NB4 (cell line): Measurements from ENCODE around the gene ZNF787.

Source experiments
- DNase-seq: peaks from one replicate; pipeline ENCODE4 v3.0.0; 2010; ENCODE audit warnings: low read depth
- H3K4me3 ChIP-seq: one replicate; pipeline ENCODE4 v1.5.1; 2011; ENCODE audit warnings: mild to moderate bottlenecking, low read depth, low read length, moderate library complexity
- MYC ChIP-seq: IDR thresholded peaks from 2 replicates; pipeline ENCODE4 v1.6.1; 2011; ENCODE audit warnings: low read depth, low read length
- POLR2A ChIP-seq: IDR thresholded peaks from 2 replicates; pipeline ENCODE4 v1.6.1; 2011; ENCODE audit warnings: mild to moderate bottlenecking; ENCODE audit not compliant: insufficient read length; ENCODE audit errors: extremely low read depth
- TF ChIP-seq, protein P1 (sequence below): IDR thresholded peaks from one replicate; pipeline ENCODE4 v1.5.1; 2012; ENCODE audit warnings: low read depth, low read length
- TF ChIP-seq, protein P2 (sequence below): IDR thresholded peaks from 2 replicates; pipeline ENCODE4 v1.6.1; 2011; ENCODE audit warnings: low read depth, low read length

The ZNF787 gene

DNA sequence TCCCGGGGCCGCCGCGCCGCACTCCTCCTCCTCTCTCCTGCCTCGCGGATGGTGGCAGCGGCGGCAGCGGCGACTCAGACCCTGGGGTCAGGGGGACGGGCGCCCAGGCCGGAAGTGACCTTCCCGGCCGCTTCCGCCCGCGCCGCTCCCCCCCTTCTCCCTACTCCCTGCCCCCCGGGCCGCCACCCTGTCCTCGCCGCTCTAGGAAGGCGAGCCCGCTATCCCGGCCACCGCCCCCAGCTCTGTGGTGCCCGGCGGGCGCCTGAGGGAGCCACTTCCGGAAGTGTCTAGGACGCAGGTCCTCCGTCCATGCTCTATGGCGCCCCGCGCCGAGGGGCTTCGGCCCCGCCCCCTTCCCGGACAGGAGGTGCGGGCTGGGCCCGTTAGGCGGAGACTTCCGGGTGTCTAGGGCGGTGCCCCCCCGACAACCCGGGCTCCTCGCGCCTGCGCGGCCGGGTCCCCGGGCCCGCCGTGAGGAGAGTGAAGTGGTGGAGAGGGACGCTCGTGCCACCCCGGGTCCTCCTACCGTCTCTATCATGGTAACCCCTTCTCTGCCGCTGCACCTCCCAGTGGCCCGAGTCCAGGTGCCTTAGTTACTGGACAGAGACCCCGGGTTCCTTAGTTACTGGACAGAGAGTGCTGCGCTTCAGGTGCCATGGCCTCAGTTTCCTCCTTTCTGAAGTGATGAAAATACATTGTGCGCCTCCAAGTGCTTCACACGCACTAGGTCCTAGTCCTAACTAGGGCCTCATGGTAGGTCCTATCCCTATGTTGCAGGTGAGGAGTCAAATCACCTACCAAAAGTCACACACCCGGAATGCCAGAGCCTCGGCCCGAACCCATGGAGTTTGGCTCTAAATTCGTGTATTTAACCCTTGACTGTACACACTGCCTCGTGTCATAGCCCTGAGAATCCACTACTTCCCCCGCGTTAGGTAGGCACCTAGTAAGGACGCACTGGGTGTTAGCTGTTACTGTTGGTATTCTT lies at the start of gene ZNF787:
TSS of gene ZNF787 (minus strand) at position 116 of the 988 bp plus-strand sequence. CDS start 18,078 bp downstream, outside the sequence.
- peak; percentile 95 for DNase-seq
- peak within 1 kb of the TSS; percentile 88 for H3K4me3 ChIP-seq
- TF ChIP-seq, protein P1, sequence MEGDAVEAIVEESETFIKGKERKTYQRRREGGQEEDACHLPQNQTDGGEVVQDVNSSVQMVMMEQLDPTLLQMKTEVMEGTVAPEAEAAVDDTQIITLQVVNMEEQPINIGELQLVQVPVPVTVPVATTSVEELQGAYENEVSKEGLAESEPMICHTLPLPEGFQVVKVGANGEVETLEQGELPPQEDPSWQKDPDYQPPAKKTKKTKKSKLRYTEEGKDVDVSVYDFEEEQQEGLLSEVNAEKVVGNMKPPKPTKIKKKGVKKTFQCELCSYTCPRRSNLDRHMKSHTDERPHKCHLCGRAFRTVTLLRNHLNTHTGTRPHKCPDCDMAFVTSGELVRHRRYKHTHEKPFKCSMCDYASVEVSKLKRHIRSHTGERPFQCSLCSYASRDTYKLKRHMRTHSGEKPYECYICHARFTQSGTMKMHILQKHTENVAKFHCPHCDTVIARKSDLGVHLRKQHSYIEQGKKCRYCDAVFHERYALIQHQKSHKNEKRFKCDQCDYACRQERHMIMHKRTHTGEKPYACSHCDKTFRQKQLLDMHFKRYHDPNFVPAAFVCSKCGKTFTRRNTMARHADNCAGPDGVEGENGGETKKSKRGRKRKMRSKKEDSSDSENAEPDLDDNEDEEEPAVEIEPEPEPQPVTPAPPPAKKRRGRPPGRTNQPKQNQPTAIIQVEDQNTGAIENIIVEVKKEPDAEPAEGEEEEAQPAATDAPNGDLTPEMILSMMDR = no peak
- TF ChIP-seq, protein P2, sequence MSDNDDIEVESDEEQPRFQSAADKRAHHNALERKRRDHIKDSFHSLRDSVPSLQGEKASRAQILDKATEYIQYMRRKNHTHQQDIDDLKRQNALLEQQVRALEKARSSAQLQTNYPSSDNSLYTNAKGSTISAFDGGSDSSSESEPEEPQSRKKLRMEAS = no peak; the same call in 1 of the 2 replicates
- TF ChIP-seq MYC = no peak; the same call in 1 of the 2 replicates
- peak; percentile 49 for TF ChIP-seq POLR2A

DNA sequence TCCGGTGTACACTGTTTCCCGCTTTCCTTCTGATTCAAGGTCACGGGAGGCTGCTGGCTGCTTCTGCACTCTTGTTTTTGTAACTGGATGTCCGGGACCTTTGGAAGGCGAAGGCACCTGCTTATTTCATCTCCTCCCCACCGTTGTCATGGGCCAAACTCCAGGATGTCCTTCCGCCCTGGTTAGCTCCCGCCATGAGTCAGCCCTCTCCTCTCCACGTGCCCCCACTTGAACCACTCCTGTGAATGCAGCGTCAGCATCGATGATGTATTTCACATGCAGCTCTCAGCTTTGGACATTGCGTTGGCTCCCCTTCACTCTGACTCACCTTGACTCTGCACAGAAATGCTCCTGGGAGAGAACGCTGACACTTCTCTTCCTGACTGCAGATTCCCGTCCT lies 49.2 kb upstream of the ZNF787 start:
- TF ChIP-seq, protein P1 = no peak
- TF ChIP-seq, protein P2 = no peak
- no peak for TF ChIP-seq POLR2A
- no peak for TF ChIP-seq MYC
- no peak overlapping the region for H3K4me3 ChIP-seq
- DNase-seq = peak; percentile 11

DNA sequence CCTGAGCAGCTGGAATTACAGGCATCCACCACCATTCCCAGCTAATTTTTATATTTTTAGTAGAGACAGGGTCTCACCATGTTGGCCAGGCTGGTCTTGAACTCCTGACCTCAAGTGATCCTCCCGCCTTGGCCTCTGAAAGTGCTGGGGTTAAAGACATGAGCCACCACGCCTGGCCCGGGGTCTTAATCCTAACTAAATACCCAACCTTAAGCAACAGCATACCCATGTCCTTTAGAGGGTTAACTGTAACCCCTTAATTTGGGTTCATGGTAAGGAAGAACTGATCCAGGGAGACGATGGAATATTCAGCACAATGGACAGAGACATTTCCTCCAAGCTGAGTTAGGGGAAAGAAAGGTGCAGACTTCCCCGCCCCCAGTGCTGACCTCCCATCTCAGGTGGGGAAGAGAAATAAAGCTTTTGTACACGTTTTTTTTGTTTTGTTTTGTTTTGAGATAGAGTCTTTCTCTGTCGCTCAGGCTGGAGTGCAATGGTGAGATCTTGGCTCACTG lies 46.0 kb upstream of the ZNF787 start:
- TF ChIP-seq, protein P2 = no peak
- TF ChIP-seq POLR2A (no peak), MYC (no peak)
- TF ChIP-seq, protein P1 = no peak
- no peak overlapping the region for H3K4me3 ChIP-seq
- DNase-seq = peak; percentile 17

DNA sequence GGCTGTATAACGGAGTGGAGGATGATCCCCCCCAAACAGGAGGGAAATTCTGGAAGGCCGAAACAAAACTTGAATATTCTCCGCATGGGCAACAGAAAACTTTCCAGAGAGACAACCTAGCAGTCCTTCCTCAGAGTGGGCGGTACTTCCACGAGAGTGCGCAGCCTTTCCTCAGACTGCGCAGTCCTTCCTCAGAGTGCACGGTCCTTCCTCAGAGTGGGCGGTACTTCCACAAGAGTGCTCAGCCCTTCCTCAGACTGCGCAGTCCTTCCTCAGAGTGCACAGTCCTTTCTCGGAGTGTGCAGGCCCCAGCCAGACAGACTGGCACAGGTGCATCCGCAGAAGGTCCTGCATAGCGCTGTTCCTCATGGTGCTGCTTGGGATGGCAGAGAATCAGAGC lies 42.0 kb upstream of the ZNF787 start:
- no peak for DNase-seq
- TF ChIP-seq MYC (no peak), POLR2A (no peak)
- TF ChIP-seq, protein P2 = no peak
- TF ChIP-seq, protein P1 = no peak
- no peak overlapping the region for H3K4me3 ChIP-seq

DNA sequence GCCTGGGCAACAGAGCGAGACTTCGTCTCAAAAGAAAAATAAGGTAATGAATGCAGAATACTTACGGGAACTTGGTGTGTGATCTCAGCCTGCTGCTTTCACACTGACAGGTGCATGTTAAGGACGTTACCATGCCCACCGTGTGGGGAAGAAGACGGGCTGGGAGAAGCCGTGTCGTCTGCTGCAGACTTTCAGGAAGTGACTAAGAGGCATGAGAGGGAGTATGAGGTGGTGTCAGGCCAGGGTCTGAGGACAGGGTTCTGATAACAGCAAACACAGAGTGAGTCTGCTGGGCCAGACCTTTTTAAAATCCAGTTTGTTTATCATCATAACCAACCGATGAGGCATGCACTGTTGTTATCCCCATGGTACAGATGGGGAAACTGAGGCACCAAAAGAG lies 41.2 kb upstream of the ZNF787 start:
- no peak overlapping the region for H3K4me3 ChIP-seq
- DNase-seq = peak; percentile 63
- TF ChIP-seq, protein P1 = no peak
- TF ChIP-seq, protein P2 = 0 out of 2 replicates have a peak, but pooled peaks have one; percentile 8
- no peak for TF ChIP-seq POLR2A
